WTC11 (cell line): ENCODE measurements around the gene SRRM3. TPM values are rescaled to one million over a fixed set of nuclear protein-coding genes. Genes with fewer than 3 reads are reported as not detected.

Experiments used
- ATAC-seq: fragments of 200-7000 bp; cut with Tn5 transposase; 2 replicates; pipeline ENCODE4 v1.10.0; 2021; ENCODE audit warnings: mild to moderate bottlenecking, moderate library complexity
- CTCF ChIA-PET: fragments of 300-600 bp; sonication (Branson Sonifier 250); formaldehyde crosslinking; loops from one replicate; lab custom pipeline; 2021; ENCODE audit warnings: antibody characterized with exemption; lab: Charles Lee
- POLR2A ChIA-PET: fragments of 350-600 bp; sonication (Branson Sonifier 250); formaldehyde crosslinking; loops from one replicate; lab custom pipeline; 2021; ENCODE audit warnings: antibody characterized with exemption; lab: Charles Lee
- DNase-seq: peaks from one replicate; pipeline ENCODE4 v3.0.0; 2021; ENCODE audit warnings: low spot score
- H3K27ac Mint-ChIP-seq: 2 replicates; pipeline ENCODE4 v1.8.0; 2021; ENCODE audit warnings: mixed read lengths
- H3K27me3 Mint-ChIP-seq: 2 replicates; pipeline ENCODE4 v1.8.0; 2021; ENCODE audit warnings: low read depth, mild to moderate bottlenecking, moderate library complexity, mixed read lengths
- H3K36me3 Mint-ChIP-seq: 2 replicates; pipeline ENCODE4 v1.8.0; 2021; ENCODE audit warnings: mixed read lengths
- H3K4me1 Mint-ChIP-seq: 2 replicates; pipeline ENCODE4 v1.8.0; 2022; ENCODE audit warnings: mixed read lengths
- H3K4me3 Mint-ChIP-seq: 2 replicates; pipeline ENCODE4 v1.8.0; 2021; ENCODE audit warnings: mild to moderate bottlenecking, moderate library complexity, mixed read lengths
- H3K9me3 Mint-ChIP-seq: 2 replicates; pipeline ENCODE4 v1.8.0; 2021; ENCODE audit warnings: mixed read lengths
- CBFB ChIP-seq: sonication (generic); formaldehyde crosslinking; IDR thresholded peaks from 2 replicates; pipeline ENCODE4 v1.8.1; 2022; ENCODE audit warnings: mild to moderate bottlenecking, low read depth, missing genetic modification reagents
- ETV6 ChIP-seq: sonication (generic); formaldehyde crosslinking; IDR thresholded peaks from 2 replicates; pipeline ENCODE4 v1.8.1; 2022; ENCODE audit warnings: mild to moderate bottlenecking, missing genetic modification reagents
- FOXK1 ChIP-seq: sonication (generic); formaldehyde crosslinking; IDR thresholded peaks from 2 replicates; pipeline ENCODE4 v1.8.0; 2022; ENCODE audit warnings: mild to moderate bottlenecking, moderate library complexity, missing genetic modification reagents
- FOXP1 ChIP-seq: sonication (generic); formaldehyde crosslinking; IDR thresholded peaks from 2 replicates; pipeline ENCODE4 v1.8.0; 2022; ENCODE audit warnings: missing genetic modification reagents, mild to moderate bottlenecking, moderate library complexity, borderline replicate concordance
- GABPB1 ChIP-seq: sonication (generic); formaldehyde crosslinking; IDR thresholded peaks from 2 replicates; pipeline ENCODE4 v1.8.1; 2023; ENCODE audit warnings: mild to moderate bottlenecking, missing genetic modification reagents
- GRHL2 ChIP-seq: fragments of 250-450 bp; sonication (Bioruptor Pico); IDR thresholded peaks from 2 replicates; pipeline ENCODE4 v1.8.0; 2022; ENCODE audit warnings: mild to moderate bottlenecking, moderate library complexity; ENCODE audit not compliant: insufficient replicate concordance, severe bottlenecking
- GTF2I ChIP-seq: fragments of 250-450 bp; sonication (Bioruptor Pico); conservative IDR thresholded peaks from 2 replicates; pipeline ENCODE4 v1.4.0; 2021; ENCODE audit warnings: mild to moderate bottlenecking
- HMGA2 ChIP-seq: fragments of 250-450 bp; sonication (Bioruptor Pico); IDR thresholded peaks from 2 replicates; pipeline ENCODE4 v1.4.0; 2021; ENCODE audit warnings: mild to moderate bottlenecking, moderate library complexity
- MYBL2 ChIP-seq: sonication (generic); formaldehyde crosslinking; IDR thresholded peaks from 2 replicates; pipeline ENCODE4 v1.8.1; 2023; ENCODE audit warnings: mild to moderate bottlenecking, moderate library complexity, missing genetic modification reagents
- NFYB ChIP-seq: sonication (generic); formaldehyde crosslinking; conservative IDR thresholded peaks from 2 replicates; pipeline ENCODE4 v1.8.0; 2022; ENCODE audit warnings: low read depth, missing genetic modification reagents
- SMAD3 ChIP-seq: sonication (generic); formaldehyde crosslinking; IDR thresholded peaks from 2 replicates; pipeline ENCODE4 v1.8.0; 2022; ENCODE audit warnings: missing genetic modification reagents, mild to moderate bottlenecking, borderline replicate concordance
- TCF7 ChIP-seq: sonication (generic); formaldehyde crosslinking; IDR thresholded peaks from 2 replicates; pipeline ENCODE4 v1.8.0; 2022; ENCODE audit warnings: mild to moderate bottlenecking, low read depth, missing genetic modification reagents, moderate library complexity
- TEAD4 ChIP-seq: sonication (generic); formaldehyde crosslinking; IDR thresholded peaks from 2 replicates; pipeline ENCODE4 v1.8.0; 2022; ENCODE audit warnings: mild to moderate bottlenecking, missing genetic modification reagents
- ZNF263 ChIP-seq: sonication (generic); formaldehyde crosslinking; IDR thresholded peaks from 2 replicates; pipeline ENCODE4 v1.8.1; 2022; ENCODE audit warnings: low read depth, mild to moderate bottlenecking, moderate library complexity, missing genetic modification reagents
- total RNA-seq: library from RNA; stranded (reverse); gene quantifications from 3 replicates; pipeline ENCODE4 v1.2.3, GENCODE V29; 2021
- TF ChIP-seq, protein P1 (sequence below): sonication (generic); formaldehyde crosslinking; IDR thresholded peaks from 2 replicates; pipeline ENCODE4 v1.8.0; 2022; ENCODE audit warnings: mild to moderate bottlenecking, missing genetic modification reagents
- TF ChIP-seq, protein P2 (sequence below): sonication (generic); formaldehyde crosslinking; IDR thresholded peaks from 2 replicates; pipeline ENCODE4 v1.8.1; 2022; ENCODE audit warnings: low read depth, mild to moderate bottlenecking, moderate library complexity, missing genetic modification reagents, borderline replicate concordance
- TF ChIP-seq, protein P3 (sequence below): sonication (generic); formaldehyde crosslinking; IDR thresholded peaks from 2 replicates; pipeline ENCODE4 v1.8.1; 2023; ENCODE audit warnings: mild to moderate bottlenecking, missing genetic modification reagents
- TF ChIP-seq, protein P4 (sequence below): sonication (generic); formaldehyde crosslinking; IDR thresholded peaks from 2 replicates; pipeline ENCODE4 v1.8.0; 2023; ENCODE audit warnings: missing genetic modification reagents, mild to moderate bottlenecking, borderline replicate concordance
- TF ChIP-seq, protein P5 (sequence below): fragments of 250-450 bp; sonication (Bioruptor Pico); IDR thresholded peaks from 2 replicates; pipeline ENCODE4 v1.8.0; 2021; ENCODE audit warnings: mild to moderate bottlenecking

The SRRM3 gene
- total RNA-seq, 1 experiment from 2014 or later, result 17.7 TPM

DNA sequence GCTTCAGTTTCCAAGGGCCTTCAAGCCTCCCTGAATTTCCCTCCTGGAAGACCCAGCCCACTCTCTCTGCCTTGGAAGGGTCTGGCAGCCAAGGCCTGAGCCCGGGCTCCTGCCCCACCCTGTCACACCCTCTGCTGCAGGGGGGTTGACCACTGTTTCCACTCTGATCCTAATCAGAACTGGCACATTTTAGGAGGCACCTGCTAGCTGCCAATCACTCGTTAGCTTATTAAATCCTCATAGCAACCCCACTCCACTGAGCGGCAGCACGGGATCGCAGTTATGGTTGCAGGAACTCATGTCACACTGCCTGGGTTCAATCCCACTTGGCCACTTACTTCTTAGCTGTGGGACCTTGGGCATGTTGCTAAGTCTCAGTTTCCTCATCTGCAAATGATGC is 113.7 kb downstream of the SRRM3 start:
- peaks cover 26% of the 10 kb centered on the region for H3K4me1 Mint-ChIP-seq
- H3K9me3 Mint-ChIP-seq, result no peaks in the 10 kb centered on the region
- no peaks in the 10 kb centered on the region; the same call in 1 of the 2 replicates for H3K36me3 Mint-ChIP-seq
- TF ChIP-seq, protein P1, sequence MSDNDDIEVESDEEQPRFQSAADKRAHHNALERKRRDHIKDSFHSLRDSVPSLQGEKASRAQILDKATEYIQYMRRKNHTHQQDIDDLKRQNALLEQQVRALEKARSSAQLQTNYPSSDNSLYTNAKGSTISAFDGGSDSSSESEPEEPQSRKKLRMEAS (CRISPR knock-in tag), result no peak
- TF ChIP-seq, protein P2, sequence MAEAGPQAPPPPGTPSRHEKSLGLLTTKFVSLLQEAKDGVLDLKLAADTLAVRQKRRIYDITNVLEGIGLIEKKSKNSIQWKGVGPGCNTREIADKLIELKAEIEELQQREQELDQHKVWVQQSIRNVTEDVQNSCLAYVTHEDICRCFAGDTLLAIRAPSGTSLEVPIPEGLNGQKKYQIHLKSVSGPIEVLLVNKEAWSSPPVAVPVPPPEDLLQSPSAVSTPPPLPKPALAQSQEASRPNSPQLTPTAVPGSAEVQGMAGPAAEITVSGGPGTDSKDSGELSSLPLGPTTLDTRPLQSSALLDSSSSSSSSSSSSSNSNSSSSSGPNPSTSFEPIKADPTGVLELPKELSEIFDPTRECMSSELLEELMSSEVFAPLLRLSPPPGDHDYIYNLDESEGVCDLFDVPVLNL (CRISPR knock-in tag), result no peak
- no peak for TF ChIP-seq TCF7 (CRISPR knock-in tag)
- no peak for TF ChIP-seq TEAD4
- TF ChIP-seq, protein P3, sequence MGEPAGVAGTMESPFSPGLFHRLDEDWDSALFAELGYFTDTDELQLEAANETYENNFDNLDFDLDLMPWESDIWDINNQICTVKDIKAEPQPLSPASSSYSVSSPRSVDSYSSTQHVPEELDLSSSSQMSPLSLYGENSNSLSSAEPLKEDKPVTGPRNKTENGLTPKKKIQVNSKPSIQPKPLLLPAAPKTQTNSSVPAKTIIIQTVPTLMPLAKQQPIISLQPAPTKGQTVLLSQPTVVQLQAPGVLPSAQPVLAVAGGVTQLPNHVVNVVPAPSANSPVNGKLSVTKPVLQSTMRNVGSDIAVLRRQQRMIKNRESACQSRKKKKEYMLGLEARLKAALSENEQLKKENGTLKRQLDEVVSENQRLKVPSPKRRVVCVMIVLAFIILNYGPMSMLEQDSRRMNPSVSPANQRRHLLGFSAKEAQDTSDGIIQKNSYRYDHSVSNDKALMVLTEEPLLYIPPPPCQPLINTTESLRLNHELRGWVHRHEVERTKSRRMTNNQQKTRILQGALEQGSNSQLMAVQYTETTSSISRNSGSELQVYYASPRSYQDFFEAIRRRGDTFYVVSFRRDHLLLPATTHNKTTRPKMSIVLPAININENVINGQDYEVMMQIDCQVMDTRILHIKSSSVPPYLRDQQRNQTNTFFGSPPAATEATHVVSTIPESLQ, result no peak
- no peak for TF ChIP-seq GABPB1 (CRISPR knock-in tag)
- TF ChIP-seq FOXP1 (CRISPR knock-in tag), result no peak
- TF ChIP-seq MYBL2 (CRISPR knock-in tag), result no peak
- TF ChIP-seq CBFB, result no peak
- no peak for TF ChIP-seq ZNF263
- no peak for TF ChIP-seq GTF2I
- CTCF ChIA-PET, result interaction anchor here (0.7 to 2.1 kb wide), 5 partner anchors 9 to 267 kb away, joined by 3 to 7 read pairs (median 3); partner anchors contain the start of genes MDH2 and STYXL1
- H3K27me3 Mint-ChIP-seq, result no peaks in the 10 kb centered on the region
- DNase-seq (no peak), ATAC-seq (no peak)
- no peak overlapping the region for H3K27ac Mint-ChIP-seq
- H3K4me3 Mint-ChIP-seq, result no peak overlapping the region
- POLR2A ChIA-PET, result no interaction called here

DNA sequence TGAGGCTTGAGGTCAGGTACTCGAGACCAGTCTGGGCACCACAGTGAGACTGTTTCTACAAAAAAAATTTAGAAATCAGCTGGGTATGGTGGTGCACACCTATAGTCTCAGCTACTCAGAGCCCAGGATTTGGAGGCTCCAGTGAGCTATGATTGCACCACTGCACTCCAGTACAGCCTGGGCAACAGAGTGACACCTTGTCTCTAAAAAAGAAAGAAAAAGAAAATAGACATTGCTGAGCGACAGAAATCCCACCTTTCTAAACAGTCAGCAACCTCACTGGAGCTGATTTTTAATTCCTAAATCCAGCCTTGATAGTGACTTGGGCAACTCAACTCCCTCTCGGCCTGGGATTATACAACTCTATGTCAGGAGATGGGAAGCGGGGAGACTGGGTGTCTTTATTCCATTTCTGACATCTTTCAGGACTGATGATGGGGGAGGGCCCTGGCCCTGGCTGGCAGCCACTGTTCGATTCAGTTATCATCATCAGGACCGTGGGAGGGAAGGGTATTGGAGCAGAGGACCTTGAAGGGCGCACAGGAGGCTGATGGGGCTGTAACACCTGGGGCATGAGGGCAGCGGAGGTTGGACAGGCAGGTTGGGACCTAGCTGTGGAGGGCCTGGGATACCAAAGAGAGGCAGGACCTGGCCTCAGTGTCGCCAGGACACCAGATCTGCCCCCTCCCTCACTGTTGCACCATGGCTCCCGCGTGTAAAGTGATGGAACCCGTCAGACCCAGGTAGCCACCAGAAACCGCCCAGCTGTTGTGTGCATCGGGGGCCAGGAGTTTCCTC is 115.5 kb downstream of the SRRM3 start:
- H3K4me1 Mint-ChIP-seq, result peaks cover 26% of the 10 kb centered on the region
- ATAC-seq, result no peak
- no peaks in the 10 kb centered on the region for H3K27me3 Mint-ChIP-seq
- DNase-seq, result no peak
- POLR2A ChIA-PET, result interaction anchor here (0.6 to 2.8 kb wide), 10 partner anchors 11 to 269 kb away, joined by 3 to 17 read pairs (median 8); partner anchors contain the start of genes MDH2, SSC4D, STYXL1 and YWHAG
- TF ChIP-seq GRHL2 (CRISPR knock-in tag) (no peak), ETV6 (CRISPR knock-in tag) (peak; percentile 23; the same call in 1 of the 2 replicates), FOXP1 (CRISPR knock-in tag) (peak; percentile 69; the same call in 1 of the 2 replicates)
- TF ChIP-seq, protein P1 (CRISPR knock-in tag), result 0 out of 2 replicates have a peak, but pooled peaks have one; percentile 15
- H3K36me3 Mint-ChIP-seq, result no peaks in the 10 kb centered on the region
- peak overlapping the region; percentile 99 for H3K27ac Mint-ChIP-seq
- H3K4me3 Mint-ChIP-seq, result peak overlapping the region; percentile 87
- H3K9me3 Mint-ChIP-seq, result no peaks in the 10 kb centered on the region
- CTCF ChIA-PET, result interaction anchor here (0.6 to 3.0 kb wide), 20 partner anchors 8 to 451 kb away, joined by 3 to 19 read pairs (median 3); partner anchors contain the start of genes MDH2 and STYXL1

DNA sequence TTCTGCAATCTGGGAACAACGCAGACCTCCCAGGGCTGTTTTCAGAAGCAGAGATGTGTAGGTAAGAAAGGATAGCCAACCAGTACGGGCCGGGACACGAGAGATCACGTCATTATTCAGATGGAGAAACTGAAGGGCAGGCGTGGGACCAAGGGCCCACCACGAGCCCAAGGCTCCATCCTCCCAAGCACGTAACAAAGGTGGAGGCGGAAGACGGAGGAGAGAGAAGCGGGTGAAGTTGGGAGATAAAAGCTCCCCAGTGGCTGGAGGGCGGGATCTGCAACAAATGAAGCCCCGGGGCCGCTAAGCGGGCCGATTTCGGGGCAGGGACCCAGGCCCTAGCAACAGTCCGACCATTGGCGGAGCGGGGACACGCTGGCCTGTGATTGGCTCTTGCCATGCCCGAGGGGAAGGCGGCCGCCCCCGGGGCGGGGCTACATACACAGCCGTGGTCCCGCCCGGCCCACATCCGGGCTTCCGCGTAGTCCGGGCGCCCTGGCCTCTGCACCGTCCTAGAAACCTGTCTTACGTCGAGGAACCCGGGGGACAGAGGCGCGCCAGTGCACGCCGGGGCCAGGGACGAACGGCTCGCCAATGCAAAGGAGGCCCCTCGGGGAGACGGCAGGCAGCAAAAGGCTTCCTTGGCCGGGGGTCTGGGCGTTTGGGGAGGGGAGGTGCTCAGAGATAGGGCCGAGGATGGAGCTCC is 116.2 kb downstream of the SRRM3 start:
- Mint-ChIP-seq H3K4me3 (peak overlapping the region; percentile 87), H3K4me1 (peaks cover 26% of the 10 kb centered on the region), H3K9me3 (no peaks in the 10 kb centered on the region), H3K27ac (peak overlapping the region; percentile 99), H3K36me3 (no peaks in the 10 kb centered on the region), H3K27me3 (no peaks in the 10 kb centered on the region)
- peak; percentile 84 for ATAC-seq
- ChIA-PET CTCF (interaction anchor here (0.6 to 3.0 kb wide), 23 partner anchors 9 to 451 kb away, joined by 3 to 19 read pairs (median 3); partner anchors contain the start of genes MDH2 and STYXL1), POLR2A (interaction anchor here (0.5 to 2.8 kb wide), 24 partner anchors 11 to 476 kb away, joined by 3 to 17 read pairs (median 4); partner anchors contain the start of genes MDH2, SSC4D, STYXL1 and YWHAG)
- DNase-seq, result peak; percentile 99
- TF ChIP-seq, protein P4, sequence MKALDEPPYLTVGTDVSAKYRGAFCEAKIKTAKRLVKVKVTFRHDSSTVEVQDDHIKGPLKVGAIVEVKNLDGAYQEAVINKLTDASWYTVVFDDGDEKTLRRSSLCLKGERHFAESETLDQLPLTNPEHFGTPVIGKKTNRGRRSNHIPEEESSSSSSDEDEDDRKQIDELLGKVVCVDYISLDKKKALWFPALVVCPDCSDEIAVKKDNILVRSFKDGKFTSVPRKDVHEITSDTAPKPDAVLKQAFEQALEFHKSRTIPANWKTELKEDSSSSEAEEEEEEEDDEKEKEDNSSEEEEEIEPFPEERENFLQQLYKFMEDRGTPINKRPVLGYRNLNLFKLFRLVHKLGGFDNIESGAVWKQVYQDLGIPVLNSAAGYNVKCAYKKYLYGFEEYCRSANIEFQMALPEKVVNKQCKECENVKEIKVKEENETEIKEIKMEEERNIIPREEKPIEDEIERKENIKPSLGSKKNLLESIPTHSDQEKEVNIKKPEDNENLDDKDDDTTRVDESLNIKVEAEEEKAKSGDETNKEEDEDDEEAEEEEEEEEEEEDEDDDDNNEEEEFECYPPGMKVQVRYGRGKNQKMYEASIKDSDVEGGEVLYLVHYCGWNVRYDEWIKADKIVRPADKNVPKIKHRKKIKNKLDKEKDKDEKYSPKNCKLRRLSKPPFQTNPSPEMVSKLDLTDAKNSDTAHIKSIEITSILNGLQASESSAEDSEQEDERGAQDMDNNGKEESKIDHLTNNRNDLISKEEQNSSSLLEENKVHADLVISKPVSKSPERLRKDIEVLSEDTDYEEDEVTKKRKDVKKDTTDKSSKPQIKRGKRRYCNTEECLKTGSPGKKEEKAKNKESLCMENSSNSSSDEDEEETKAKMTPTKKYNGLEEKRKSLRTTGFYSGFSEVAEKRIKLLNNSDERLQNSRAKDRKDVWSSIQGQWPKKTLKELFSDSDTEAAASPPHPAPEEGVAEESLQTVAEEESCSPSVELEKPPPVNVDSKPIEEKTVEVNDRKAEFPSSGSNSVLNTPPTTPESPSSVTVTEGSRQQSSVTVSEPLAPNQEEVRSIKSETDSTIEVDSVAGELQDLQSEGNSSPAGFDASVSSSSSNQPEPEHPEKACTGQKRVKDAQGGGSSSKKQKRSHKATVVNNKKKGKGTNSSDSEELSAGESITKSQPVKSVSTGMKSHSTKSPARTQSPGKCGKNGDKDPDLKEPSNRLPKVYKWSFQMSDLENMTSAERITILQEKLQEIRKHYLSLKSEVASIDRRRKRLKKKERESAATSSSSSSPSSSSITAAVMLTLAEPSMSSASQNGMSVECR (CRISPR knock-in tag), result no peak; the same call in 1 of the 2 replicates
- TF ChIP-seq HMGA2, result no peak
- TF ChIP-seq, protein P5, sequence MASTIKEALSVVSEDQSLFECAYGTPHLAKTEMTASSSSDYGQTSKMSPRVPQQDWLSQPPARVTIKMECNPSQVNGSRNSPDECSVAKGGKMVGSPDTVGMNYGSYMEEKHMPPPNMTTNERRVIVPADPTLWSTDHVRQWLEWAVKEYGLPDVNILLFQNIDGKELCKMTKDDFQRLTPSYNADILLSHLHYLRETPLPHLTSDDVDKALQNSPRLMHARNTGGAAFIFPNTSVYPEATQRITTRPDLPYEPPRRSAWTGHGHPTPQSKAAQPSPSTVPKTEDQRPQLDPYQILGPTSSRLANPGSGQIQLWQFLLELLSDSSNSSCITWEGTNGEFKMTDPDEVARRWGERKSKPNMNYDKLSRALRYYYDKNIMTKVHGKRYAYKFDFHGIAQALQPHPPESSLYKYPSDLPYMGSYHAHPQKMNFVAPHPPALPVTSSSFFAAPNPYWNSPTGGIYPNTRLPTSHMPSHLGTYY (CRISPR knock-in tag), result 0 out of 2 replicates have a peak, but pooled peaks have one; percentile 35
- peak; percentile 83 for TF ChIP-seq NFYB (CRISPR knock-in tag)
- TF ChIP-seq FOXK1 (CRISPR knock-in tag), result peak; percentile 74; the same call in 1 of the 2 replicates
- peak; percentile 33; the same call in 1 of the 2 replicates for TF ChIP-seq SMAD3
